ENCODE measurements around the gene HOXB5. TPM values are rescaled to one million over a fixed set of nuclear protein-coding genes. Genes with fewer than 3 reads are reported as not detected.

HOXB5 gene
- not detected in 2 replicates for total RNA-seq

DNA sequence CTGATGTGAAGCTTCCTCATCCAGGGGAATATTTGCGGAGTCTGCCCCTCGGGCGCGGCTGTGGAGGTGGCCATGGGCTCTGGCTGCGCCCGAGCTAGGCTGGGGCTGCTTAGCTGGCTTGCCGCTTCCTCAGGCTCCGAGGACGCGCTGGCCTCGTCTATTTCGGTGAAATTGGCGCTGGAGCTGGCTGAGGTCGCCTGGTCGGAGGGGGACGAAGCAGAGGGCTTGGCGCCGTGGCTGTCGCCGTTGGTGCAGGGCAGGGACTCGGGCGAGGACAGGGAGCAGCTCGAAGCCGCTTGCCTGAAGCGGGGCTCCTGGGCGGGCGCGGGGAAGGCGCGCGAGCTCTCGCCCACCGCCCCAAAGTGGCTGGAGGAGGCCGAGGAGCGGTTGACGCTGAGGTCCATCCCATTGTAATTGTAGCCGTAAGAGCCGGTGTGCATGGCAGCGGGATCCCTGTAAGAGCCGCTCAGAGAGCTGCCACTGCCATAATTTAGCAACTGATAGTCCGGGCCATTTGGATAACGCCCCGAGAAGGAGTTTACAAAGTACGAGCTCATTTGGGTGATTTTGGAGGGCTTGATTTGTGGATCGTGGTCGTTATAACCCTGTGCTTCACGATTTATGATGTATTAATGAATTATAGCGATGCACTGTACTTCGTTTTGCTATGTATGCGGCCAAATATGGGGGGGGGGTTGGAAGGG, at the start of gene HOXB5:
Gene HOXB5, minus strand, starts transcription at position 654 of the 704 bp plus-strand sequence. Its CDS starts 97 bp downstream, at position 557.

DNA sequence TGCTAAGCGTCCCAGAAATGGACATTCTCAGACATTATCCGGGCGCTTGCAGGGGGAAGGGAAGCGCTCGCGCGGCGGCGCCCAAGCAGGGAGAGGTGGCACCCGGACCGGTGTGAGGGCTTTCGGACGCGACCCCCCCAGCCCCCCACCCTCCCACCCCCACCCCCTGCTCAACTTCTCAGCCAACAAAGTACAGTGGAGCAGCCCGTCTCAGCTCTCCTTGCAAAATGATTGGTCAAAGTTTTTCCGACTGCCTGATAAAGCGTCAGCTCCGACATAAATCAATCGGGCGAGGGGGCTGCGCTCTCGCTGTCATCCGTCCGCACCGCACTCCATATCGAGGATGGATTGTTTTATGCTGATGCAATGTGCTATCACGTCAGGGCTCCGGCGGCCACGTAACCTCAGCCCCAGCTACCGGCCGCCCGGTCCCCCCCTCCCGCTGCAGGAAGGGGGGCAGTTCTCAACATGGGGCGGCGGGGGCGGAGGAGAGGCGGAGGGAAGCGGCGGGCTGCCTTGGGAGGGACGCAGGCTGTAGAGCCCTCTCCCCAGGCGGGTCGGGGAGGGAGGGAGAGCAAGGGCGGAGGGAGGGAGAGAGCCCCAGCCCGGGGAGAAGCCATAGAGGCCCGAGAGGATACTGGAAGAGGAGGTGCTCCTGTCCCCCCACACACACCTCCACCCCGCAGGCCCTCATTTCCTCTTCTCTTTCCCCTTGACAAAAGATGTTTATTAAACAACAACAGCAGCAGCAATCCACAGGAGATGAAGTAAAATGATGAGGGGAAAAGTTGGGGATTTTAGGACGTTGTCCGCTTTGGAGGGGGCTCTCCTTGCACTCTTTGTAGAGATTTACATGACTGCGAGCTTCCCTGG, 32.9 kb upstream of the HOXB5 start, which contains the start of gene HOXB9:
Gene HOXB9, minus strand, starts transcription at position 114 of the 873 bp plus-strand sequence. Its CDS starts 89 bp downstream, at position 25.

DNA sequence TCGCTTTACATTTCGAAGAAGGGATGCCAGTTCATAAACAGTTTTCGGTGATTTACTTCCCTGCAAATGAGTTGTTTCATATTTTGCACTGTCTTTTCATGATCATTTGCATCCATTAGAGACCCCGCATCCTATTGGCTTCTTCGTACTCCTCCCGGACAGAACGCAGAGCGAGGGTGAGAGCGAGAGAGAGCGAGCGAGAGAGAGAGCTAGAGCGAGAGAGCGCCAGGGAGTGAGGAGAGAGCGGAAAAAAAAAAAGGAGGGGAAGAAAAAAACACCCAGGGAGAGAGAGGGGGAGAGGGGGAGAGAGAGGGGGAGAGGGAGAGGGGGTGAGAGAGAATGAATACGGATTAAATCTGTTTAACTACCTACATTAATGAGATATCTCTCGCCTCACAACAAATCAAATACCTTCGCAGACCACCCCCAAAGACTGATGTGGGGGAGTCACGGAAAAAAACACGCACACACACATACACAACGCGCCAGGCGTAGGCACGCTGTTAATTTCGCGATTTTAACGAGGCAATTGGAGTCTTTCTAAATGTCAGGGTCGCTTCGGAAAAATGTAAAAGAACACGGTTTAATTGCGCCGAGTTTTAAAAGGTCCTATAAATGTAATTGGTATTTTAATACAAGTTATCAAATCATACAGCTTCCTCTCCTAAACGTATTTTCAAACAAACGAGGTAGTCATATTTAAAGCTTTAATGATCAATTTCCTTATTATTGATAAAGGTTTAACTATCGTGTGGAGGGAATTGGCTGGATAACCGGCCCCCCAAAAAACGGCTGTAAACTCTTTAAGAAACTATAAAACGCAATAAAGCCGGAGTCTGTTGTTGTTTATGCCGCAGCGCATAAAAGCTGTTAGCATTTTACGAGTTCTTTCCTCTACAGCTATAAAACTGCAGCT, 21.7 kb upstream of the HOXB5 start, which contains the start of gene HOXB8:
Gene HOXB8, minus strand, starts transcription at position 246 of the 916 bp plus-strand sequence. CDS start 588 bp downstream, outside the sequence.

DNA sequence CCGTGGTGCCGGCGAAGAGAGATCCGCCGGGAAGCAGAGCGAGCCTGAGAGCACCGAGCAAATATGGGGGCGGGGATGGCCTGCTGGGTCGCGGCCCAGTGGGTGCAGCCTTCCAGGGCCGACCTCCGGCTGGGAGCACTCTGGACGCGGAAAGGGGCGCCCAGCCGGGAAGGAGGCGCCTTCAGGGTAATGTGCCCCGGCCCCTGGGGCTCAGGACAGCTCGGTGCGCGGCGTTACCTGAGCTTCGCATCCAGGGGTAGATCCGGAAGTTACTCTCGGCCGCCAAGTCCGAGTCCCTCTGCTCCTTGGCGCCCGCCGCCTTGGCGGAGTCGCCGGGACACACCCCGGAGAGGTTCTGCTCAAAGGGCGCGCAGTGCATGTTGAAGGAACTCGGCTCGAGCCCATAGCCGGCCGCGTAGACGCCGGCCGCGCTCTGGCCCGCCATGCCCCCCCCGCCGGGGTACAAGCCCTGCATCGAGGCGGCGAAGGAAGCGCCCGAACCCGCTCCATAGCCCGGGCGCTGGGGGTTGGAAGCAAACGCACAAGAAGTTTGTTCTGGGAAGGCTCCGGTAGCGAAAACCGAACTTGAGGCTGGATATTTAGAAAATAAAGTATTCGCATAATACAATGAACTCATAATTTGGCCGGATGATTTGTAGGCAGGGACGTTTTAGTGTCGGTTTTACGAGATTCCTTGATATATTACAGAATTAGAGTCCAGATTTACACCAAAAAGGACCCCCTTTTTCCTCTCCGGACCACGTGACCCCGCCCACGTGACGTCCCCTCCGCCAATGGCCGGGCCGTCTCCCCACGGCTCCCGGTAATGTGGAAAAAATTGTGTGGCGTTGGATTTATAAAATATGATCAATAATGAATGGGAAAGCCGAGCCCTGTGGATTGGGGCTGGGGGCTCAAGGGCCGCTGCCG, 17.0 kb upstream of the HOXB5 start, which contains the start of gene HOXB7:
Gene HOXB7, minus strand, starts transcription at position 736 of the 930 bp plus-strand sequence. Its CDS starts 99 bp downstream, at position 637.

DNA sequence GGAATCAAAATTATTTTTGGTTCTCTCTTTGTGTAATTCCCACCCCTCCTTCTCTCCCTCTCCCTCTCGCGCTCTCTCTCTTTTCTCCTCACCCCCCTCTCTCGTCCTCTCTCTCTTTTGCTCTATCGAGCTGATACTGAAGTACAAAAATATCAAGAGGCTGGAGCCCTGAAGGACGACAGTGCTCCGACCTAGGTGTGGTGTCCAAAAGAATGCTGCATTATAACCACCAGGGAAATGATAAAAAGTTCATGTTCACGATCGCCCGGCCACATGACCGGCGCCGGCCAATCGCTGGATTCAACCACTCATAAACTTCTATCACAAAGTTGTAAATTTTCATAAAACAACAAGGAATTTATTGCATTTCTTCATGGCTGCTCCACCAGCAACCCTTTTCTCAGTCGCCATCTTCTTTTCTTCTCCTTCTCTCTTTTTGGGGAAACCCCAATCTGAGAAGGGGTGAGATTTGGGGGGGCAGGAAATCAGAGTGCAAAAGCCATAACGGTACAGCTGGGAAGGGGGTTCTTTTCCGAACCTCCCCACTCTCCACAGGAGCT, 11.3 kb upstream of the HOXB5 start, which contains the start of gene HOXB6:
Gene HOXB6, minus strand, starts transcription at position 217 of the 560 bp plus-strand sequence. CDS start 6,836 bp downstream, outside the sequence.

DNA sequence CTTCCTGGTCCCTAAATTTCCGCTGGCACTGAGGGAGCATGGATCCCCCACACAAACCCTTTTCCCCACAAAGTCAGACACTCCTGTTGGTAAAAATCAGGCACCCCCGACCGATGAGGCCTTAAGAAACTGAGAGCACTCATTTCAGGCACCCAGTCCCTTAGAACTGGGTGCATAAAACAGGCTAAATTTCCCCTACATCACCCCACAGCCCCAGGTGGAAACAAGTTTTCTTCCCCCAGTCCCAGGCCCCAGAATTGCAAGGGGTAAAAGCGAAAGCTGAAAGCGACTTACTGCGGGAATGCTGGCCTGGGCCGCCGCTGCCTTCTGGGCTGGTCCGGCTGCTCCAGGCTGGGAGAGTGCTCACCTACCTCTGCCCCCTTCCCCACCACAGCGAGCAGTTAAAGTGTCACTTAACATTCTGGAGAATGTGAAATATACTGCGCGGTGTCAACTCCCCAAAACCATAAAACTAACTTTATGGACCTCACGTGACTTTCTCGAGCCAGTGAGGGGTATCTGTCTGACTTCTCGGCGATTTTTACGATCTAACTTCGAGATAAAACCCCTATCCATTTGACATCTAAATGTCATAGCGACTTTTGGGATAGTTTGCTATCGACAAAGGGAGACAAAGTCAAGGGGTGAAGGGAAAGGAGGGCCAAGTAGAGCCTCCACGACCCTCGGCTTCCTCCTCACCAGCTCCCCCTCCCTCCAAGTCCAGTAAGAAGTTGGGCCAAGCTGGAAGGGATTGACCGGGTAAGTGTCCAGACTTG, 3.6 kb downstream of the HOXB5 start, which contains the start of gene HOXB3:
Gene HOXB3, minus strand, starts transcription at position 411 of the 776 bp plus-strand sequence. CDS start 37,767 bp downstream, outside the sequence.

DNA sequence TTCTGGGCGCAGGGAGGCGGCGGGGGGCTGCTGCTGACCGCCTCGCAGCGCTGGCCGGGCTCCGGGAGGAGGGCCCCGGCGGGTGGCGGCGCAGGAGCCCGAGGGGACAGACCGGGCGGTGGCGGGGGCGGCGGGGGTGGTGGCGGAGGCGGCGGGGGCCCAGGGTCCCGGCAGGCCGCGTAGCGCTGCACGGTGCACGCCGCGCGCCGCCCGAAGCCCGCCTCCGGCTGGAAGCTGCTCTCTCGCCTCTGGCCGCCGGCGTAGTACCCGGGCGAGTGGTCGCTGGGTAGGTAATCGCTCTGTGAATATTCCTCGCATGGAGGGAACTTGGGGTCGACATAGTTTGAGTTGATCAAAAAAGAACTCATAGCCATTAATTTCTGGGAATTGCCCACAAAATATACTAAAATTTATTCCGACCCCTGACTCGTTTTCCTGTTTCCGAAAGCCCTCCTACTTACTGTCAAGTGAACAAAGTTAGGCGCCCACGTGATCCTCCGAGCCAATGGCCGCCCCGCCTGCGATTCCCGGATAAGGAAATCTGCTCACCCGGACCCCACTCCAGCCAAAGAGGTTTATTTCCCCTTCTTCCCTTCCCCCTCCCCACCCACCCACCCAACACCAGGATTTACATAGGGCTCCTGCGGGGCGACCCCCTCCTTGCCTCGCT, 15.5 kb downstream of the HOXB5 start, which contains the start of gene HOXB4:
Gene HOXB4, minus strand, starts transcription at position 405 of the 670 bp plus-strand sequence. Its CDS starts 31 bp downstream, at position 374.

DNA sequence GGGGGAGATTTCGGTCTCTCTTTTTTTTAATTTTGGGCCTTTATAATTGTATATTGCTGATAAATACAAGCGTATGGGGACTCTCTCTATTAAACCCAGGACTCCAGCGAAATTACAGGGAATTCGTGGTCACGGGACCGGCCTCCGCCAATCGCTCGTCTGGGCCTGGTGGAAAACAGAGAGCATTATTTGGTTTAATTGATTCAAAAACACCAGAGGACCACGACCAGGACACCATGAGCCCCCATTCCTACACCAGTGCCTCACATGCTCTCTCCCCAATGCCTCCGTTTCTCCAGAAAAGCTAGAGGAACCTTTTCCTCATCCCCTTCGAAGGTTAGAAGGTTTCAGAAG, 48.6 kb downstream of the HOXB5 start, which contains the start of gene HOXB2:
Gene HOXB2, minus strand, starts transcription at position 88 of the 354 bp plus-strand sequence. CDS start 198 bp downstream, outside the sequence.

Other genes with a start within 250 kb of the HOXB5 start
- gene SKAP1, start 163.6 kb downstream of the HOXB5 start, total RNA-seq, result 0.13 TPM in 1 of 2 replicates, not detected in the other
- gene HOXB1, start 62.8 kb downstream of the HOXB5 start, total RNA-seq, result not detected in 2 replicates
- 1.5 and 1.8 TPM in 2 replicates for gene HOXB2, start 48.7 kb downstream of the HOXB5 start, total RNA-seq
- 0.06 and 0.26 TPM in 2 replicates for gene HOXB4, start 15.4 kb downstream of the HOXB5 start, total RNA-seq
- gene HOXB3, start 3.5 kb downstream of the HOXB5 start, total RNA-seq, result 0.26 and 0.31 TPM in 2 replicates
- 0.13 TPM in 1 of 2 replicates, not detected in the other for gene HOXB6, start 11.2 kb upstream of the HOXB5 start, total RNA-seq
- gene HOXB7, start 17.2 kb upstream of the HOXB5 start, total RNA-seq, result not detected in 2 replicates
- gene HOXB8, start 21.5 kb upstream of the HOXB5 start, total RNA-seq, result not detected in 2 replicates
- not detected in 2 replicates for gene HOXB9, start 32.6 kb upstream of the HOXB5 start, total RNA-seq
- gene PRAC1, start 128.7 kb upstream of the HOXB5 start, total RNA-seq, result not detected in 2 replicates
- not detected in 2 replicates for gene PRAC2, start 129.4 kb upstream of the HOXB5 start, total RNA-seq
- gene HOXB13, start 135.0 kb upstream of the HOXB5 start, total RNA-seq, result not detected in 2 replicates
- 0.06 TPM in 1 of 2 replicates, not detected in the other for gene TTLL6, start 223.4 kb upstream of the HOXB5 start, total RNA-seq
- 36.5 and 59.5 TPM in 2 replicates for gene CALCOCO2, start 237.3 kb upstream of the HOXB5 start, total RNA-seq